HepG2 (cell line): ENCODE results near the gene GNMT. TPM values are rescaled to one million over a fixed set of nuclear protein-coding genes. Genes with fewer than 3 reads are reported as not detected.

Experiments used
- ELF1 ChIP-seq: sonication (generic); formaldehyde crosslinking; IDR thresholded peaks from 2 replicates; pipeline ENCODE4 v1.4.0; 2020; ENCODE audit warnings: missing genetic modification reagents
- ELF3 ChIP-seq: IDR thresholded peaks from 2 replicates; pipeline ENCODE4 v1.6.1; 2016; ENCODE audit warnings: missing genetic modification reagents, missing compliant biosample characterization
- HOXA3 ChIP-seq: sonication (generic); formaldehyde crosslinking; IDR thresholded peaks from 2 replicates; pipeline ENCODE4 v1.5.0; 2020; ENCODE audit warnings: missing genetic modification reagents
- IKZF4 ChIP-seq: sonication (generic); formaldehyde crosslinking; IDR thresholded peaks from 2 replicates; pipeline ENCODE4 v1.5.1; 2020; ENCODE audit warnings: borderline replicate concordance, mild to moderate bottlenecking, low read depth, missing genetic modification reagents; ENCODE audit errors: not compliant biosample characterization
- KAT2B ChIP-seq: fragments of 150-350 bp; IDR thresholded peaks from 2 replicates; pipeline ENCODE4 v1.6.1; 2014; ENCODE audit warnings: low read depth, low read length, borderline replicate concordance
- KDM4B ChIP-seq: sonication (generic); formaldehyde crosslinking; IDR thresholded peaks from 2 replicates; pipeline ENCODE4 v1.4.0; 2020; ENCODE audit warnings: missing genetic modification reagents
- MED13 ChIP-seq: sonication (generic); formaldehyde crosslinking; IDR thresholded peaks from 2 replicates; pipeline ENCODE4 v1.5.0; 2020; ENCODE audit warnings: missing genetic modification reagents
- NFIB ChIP-seq: sonication (generic); formaldehyde crosslinking; IDR thresholded peaks from 2 replicates; pipeline ENCODE4 v1.9.0; 2021; ENCODE audit warnings: missing genetic modification reagents, mild to moderate bottlenecking, borderline replicate concordance
- RFX5 ChIP-seq: IDR thresholded peaks from 2 replicates; pipeline ENCODE4 v1.6.1; 2011; ENCODE audit warnings: low read depth, low read length, improper control_type of control experiment
- RNF2 ChIP-seq: fragments of 450-650 bp; conservative IDR thresholded peaks from 2 replicates; pipeline ENCODE4 v1.6.1; 2016; ENCODE audit warnings: low read depth
- RORA ChIP-seq: sonication (generic); formaldehyde crosslinking; IDR thresholded peaks from 2 replicates; pipeline ENCODE4 v1.5.0; 2020; ENCODE audit warnings: mild to moderate bottlenecking, missing genetic modification reagents, moderate library complexity
- RXRA ChIP-seq: sonication (generic); formaldehyde crosslinking; IDR thresholded peaks from 2 replicates; pipeline ENCODE4 v1.5.1; 2020; ENCODE audit warnings: missing genetic modification reagents
- SALL2 ChIP-seq: sonication (generic); formaldehyde crosslinking; IDR thresholded peaks from 2 replicates; pipeline ENCODE4 v1.8.1; 2023; ENCODE audit warnings: mild to moderate bottlenecking, missing genetic modification reagents, inconsistent platforms
- SP5 ChIP-seq: IDR thresholded peaks from 2 replicates; pipeline ENCODE4 v1.6.1; 2016; ENCODE audit warnings: low read depth, borderline replicate concordance
- SUZ12 ChIP-seq: fragments of 150-350 bp; IDR thresholded peaks from 2 replicates; pipeline ENCODE4 v1.6.1; 2014; ENCODE audit warnings: low read depth, low read length
- ZNF232 ChIP-seq: sonication (generic); formaldehyde crosslinking; IDR thresholded peaks from 2 replicates; pipeline ENCODE4 v1.4.0; 2020; ENCODE audit warnings: missing genetic modification reagents, borderline replicate concordance
- ZNF282 ChIP-seq: fragments of 450-650 bp; IDR thresholded peaks from 2 replicates; pipeline ENCODE4 v1.6.1; 2018; ENCODE audit not compliant: partially characterized antibody
- ZNF788 ChIP-seq: sonication (generic); formaldehyde crosslinking; IDR thresholded peaks from 2 replicates; pipeline ENCODE4 v1.5.0; 2020; ENCODE audit warnings: mild to moderate bottlenecking, missing genetic modification reagents, borderline replicate concordance
- ZNF816 ChIP-seq: sonication (generic); formaldehyde crosslinking; IDR thresholded peaks from 2 replicates; pipeline ENCODE4 v1.8.0; 2022; ENCODE audit warnings: missing genetic modification reagents, mild to moderate bottlenecking, borderline replicate concordance
- polyA plus RNA-seq, 8 experiments: library from polyadenylated mRNA; depleted of rRNA in 3 of 8; stranded (reverse) in 7 of 8; unstranded in 1 of 8; fragments of >200 nt; fragmentation: Illumina TruSeq in 4 of 8; extraction: Trizol in 4 of 8; gene quantifications; 2 replicates each; pipeline versions ENCODE4 v1.2.1 to v1.2.3, GENCODE V29; 2011 to 2016; ENCODE audit warnings: low read depth in 4 of 8, missing spikeins in 1 of 8, mixed read lengths in 1 of 8; ENCODE audit not compliant: insufficient read depth in 1 of 8
- total RNA-seq, 5 experiments: library from RNA; depleted of rRNA; stranded (reverse); fragments of >200 nt; fragmentation: Illumina TruSeq; extraction: Trizol; gene quantifications; 2 replicates each; pipeline ENCODE4 v1.2.3, GENCODE V29; 2016; ENCODE audit warnings: low read depth in 1 of 5
- TF ChIP-seq, protein P1 (sequence below): sonication (generic); formaldehyde crosslinking; IDR thresholded peaks from 2 replicates; pipeline ENCODE4 v1.4.0; 2020; ENCODE audit warnings: mild to moderate bottlenecking, missing genetic modification reagents
- TF ChIP-seq, protein P2 (sequence below): sonication (generic); formaldehyde crosslinking; IDR thresholded peaks from 2 replicates; pipeline ENCODE4 v1.5.1; 2020; ENCODE audit warnings: mild to moderate bottlenecking, moderate library complexity, missing genetic modification reagents
- TF ChIP-seq, protein P3 (sequence below): sonication (generic); formaldehyde crosslinking; IDR thresholded peaks from 2 replicates; pipeline ENCODE4 v1.4.0; 2020; ENCODE audit warnings: missing genetic modification reagents, borderline replicate concordance

The GNMT gene
- total and polyA plus RNA-seq, 2 of the 13 experiments (the other 11 are each of a cell fraction or from before 2014, with no cell fraction given): 2.8 to 7.0 TPM

DNA sequence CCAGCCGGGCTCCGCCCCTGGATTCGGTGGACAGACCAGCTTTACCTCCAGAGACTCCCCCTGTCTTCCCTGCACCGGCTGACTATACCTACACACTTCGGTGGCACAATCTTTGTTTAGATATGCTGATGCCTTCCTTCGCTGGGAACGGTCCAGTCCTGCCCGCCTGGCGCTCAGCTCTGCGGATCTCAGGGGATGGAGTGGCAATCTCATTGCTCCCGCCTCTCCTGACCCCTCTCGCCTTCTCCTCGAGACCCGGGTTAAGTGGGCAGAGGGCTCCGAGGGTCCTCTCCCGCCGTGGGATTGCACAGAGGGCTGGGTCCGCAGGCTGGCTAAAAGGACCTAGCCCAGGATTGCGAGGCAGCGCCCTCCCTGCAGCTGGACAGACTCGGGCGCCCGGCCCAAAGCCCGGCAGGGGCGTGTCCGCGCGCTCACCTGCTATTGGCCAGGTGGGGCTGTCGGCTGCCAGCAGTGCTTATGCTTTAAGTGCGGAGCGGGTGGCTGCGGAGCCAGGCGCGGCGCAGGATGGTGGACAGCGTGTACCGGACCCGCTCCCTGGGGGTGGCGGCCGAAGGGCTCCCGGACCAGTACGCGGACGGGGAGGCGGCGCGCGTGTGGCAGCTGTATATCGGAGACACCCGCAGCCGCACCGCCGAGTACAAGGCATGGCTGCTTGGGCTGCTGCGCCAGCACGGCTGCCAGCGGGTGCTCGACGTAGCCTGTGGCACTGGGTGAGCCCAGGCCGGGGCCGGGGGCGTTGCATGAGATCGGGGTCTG is at the start of gene GNMT (continued):
- TF ChIP-seq ZNF282: no peak
- peak; percentile 47; the same call in 1 of the 2 replicates for TF ChIP-seq RFX5
- TF ChIP-seq KAT2B: no peak
- 0 out of 2 replicates have a peak, but pooled peaks have one; percentile 48 for TF ChIP-seq RNF2
- TF ChIP-seq ZNF816: no peak
- TF ChIP-seq, protein P1, sequence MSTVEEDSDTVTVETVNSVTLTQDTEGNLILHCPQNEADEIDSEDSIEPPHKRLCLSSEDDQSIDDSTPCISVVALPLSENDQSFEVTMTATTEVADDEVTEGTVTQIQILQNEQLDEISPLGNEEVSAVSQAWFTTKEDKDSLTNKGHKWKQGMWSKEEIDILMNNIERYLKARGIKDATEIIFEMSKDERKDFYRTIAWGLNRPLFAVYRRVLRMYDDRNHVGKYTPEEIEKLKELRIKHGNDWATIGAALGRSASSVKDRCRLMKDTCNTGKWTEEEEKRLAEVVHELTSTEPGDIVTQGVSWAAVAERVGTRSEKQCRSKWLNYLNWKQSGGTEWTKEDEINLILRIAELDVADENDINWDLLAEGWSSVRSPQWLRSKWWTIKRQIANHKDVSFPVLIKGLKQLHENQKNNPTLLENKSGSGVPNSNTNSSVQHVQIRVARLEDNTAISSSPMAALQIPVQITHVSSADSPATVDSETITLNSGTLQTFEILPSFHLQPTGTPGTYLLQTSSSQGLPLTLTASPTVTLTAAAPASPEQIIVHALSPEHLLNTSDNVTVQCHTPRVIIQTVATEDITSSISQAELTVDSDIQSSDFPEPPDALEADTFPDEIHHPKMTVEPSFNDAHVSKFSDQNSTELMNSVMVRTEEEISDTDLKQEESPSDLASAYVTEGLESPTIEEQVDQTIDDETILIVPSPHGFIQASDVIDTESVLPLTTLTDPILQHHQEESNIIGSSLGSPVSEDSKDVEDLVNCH: no peak
- peak; percentile 57; the same call in 1 of the 2 replicates for TF ChIP-seq SALL2 (CRISPR knock-in tag)
- TF ChIP-seq MED13: no peak
- TF ChIP-seq KDM4B: no peak
- peak; percentile 52 for TF ChIP-seq IKZF4 (CRISPR knock-in tag)
- TF ChIP-seq ZNF232: peak; percentile 56; the same call in 1 of the 2 replicates
- TF ChIP-seq, protein P2, sequence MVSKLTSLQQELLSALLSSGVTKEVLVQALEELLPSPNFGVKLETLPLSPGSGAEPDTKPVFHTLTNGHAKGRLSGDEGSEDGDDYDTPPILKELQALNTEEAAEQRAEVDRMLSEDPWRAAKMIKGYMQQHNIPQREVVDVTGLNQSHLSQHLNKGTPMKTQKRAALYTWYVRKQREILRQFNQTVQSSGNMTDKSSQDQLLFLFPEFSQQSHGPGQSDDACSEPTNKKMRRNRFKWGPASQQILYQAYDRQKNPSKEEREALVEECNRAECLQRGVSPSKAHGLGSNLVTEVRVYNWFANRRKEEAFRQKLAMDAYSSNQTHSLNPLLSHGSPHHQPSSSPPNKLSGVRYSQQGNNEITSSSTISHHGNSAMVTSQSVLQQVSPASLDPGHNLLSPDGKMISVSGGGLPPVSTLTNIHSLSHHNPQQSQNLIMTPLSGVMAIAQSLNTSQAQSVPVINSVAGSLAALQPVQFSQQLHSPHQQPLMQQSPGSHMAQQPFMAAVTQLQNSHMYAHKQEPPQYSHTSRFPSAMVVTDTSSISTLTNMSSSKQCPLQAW (CRISPR knock-in tag): peak; percentile 73
- no peak; the same call in 1 of the 2 replicates for TF ChIP-seq ZNF788 (CRISPR knock-in tag)
- no peak for TF ChIP-seq ELF1 (CRISPR knock-in tag)
- TF ChIP-seq, protein P3, sequence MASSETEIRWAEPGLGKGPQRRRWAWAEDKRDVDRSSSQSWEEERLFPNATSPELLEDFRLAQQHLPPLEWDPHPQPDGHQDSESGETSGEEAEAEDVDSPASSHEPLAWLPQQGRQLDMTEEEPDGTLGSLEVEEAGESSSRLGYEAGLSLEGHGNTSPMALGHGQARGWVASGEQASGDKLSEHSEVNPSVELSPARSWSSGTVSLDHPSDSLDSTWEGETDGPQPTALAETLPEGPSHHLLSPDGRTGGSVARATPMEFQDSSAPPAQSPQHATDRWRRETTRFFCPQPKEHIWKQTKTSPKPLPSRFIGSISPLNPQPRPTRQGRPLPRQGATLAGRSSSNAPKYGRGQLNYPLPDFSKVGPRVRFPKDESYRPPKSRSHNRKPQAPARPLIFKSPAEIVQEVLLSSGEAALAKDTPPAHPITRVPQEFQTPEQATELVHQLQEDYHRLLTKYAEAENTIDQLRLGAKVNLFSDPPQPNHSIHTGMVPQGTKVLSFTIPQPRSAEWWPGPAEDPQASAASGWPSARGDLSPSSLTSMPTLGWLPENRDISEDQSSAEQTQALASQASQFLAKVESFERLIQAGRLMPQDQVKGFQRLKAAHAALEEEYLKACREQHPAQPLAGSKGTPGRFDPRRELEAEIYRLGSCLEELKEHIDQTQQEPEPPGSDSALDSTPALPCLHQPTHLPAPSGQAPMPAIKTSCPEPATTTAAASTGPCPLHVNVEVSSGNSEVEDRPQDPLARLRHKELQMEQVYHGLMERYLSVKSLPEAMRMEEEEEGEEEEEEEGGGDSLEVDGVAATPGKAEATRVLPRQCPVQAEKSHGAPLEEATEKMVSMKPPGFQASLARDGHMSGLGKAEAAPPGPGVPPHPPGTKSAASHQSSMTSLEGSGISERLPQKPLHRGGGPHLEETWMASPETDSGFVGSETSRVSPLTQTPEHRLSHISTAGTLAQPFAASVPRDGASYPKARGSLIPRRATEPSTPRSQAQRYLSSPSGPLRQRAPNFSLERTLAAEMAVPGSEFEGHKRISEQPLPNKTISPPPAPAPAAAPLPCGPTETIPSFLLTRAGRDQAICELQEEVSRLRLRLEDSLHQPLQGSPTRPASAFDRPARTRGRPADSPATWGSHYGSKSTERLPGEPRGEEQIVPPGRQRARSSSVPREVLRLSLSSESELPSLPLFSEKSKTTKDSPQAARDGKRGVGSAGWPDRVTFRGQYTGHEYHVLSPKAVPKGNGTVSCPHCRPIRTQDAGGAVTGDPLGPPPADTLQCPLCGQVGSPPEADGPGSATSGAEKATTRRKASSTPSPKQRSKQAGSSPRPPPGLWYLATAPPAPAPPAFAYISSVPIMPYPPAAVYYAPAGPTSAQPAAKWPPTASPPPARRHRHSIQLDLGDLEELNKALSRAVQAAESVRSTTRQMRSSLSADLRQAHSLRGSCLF (CRISPR knock-in tag): no peak
- peak; percentile 76 for TF ChIP-seq HOXA3 (CRISPR knock-in tag)
- no peak for TF ChIP-seq ELF3 (CRISPR knock-in tag)
- no peak for TF ChIP-seq RORA (CRISPR knock-in tag)
- no peak for TF ChIP-seq SUZ12
- peak; percentile 31; the same call in 1 of the 2 replicates for TF ChIP-seq RXRA
- TF ChIP-seq NFIB (CRISPR knock-in tag): peak; percentile 82; the same call in 1 of the 2 replicates
- peak; percentile 42; the same call in 1 of the 2 replicates for TF ChIP-seq SP5 (CRISPR knock-in tag)
